Measurements from ENCODE around the gene ERCC6L2.

Gene ERCC6L2

DNA sequence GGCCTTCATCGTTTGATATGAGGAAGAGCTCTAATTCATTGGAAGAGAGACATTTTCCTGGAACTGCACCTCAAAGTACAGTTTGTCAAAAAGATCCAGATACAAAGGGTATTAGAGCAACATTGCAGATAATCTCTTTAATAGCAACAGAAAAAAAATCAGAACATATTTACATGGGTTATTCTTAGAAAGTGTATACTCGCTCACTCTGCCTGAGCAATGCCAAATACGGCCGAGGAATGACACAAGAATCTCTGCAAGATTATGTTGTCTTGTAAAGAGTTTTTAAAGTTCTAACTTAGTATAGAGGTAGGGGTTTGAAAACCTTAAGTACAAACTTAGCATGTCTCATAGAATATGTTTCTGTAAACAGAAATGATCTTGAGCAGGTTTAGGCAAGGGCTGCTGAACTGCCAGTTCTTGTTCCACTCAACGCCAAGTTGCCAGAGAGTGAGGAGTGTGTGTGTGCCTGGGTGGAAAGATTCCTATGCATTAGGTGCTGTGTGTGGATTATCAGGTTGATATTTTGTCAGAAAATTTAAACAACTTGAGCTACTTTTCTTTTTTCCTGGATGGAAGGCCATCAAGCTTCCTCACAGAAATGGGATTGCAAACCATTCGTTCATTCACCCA lies 41.8 kb upstream of the ERCC6L2 start (continued):
- no peak for TF ChIP-seq ESRRG (CRISPR knock-in tag; IDR thresholded peaks at IDR 0.05)

DNA sequence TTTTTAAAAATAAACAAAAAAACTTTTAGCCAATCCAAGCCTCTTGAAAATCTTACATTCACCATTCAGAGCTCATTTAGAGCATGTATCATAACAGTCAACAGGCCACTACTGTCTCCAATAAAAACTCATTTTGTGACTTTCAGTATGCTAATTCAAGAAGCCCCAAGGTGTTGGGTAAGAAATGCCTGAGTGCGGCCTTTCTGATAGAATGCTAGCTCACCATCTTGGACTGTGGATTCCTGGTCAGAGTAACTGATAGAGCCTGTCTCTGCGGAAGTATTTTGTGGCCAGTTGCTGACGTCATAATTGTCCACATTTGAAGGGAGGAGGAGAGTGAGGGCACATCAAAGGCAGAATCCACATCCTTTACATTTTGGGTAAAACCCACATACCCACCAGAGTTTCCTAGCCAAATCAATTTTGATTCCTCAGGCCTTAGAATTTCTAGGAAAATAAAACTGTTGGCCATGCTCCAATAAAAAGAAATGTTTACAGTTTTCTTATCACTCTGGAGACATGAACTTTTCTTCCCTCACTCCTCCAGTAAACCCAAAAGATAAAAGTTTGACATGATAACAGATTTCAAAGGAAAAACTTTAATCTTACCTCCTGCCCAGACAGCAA lies 41.1 kb upstream of the ERCC6L2 start:
- TF ChIP-seq ARNTL (CRISPR knock-in tag; IDR thresholded peaks at IDR 0.05; ENCODE audit: borderline replicate concordance, low read depth) (no peak), ZNF565 (CRISPR knock-in tag; conservative IDR thresholded peaks at IDR 0.05; ENCODE audit: low read depth) (no peak)
- TF ChIP-seq, protein P1, sequence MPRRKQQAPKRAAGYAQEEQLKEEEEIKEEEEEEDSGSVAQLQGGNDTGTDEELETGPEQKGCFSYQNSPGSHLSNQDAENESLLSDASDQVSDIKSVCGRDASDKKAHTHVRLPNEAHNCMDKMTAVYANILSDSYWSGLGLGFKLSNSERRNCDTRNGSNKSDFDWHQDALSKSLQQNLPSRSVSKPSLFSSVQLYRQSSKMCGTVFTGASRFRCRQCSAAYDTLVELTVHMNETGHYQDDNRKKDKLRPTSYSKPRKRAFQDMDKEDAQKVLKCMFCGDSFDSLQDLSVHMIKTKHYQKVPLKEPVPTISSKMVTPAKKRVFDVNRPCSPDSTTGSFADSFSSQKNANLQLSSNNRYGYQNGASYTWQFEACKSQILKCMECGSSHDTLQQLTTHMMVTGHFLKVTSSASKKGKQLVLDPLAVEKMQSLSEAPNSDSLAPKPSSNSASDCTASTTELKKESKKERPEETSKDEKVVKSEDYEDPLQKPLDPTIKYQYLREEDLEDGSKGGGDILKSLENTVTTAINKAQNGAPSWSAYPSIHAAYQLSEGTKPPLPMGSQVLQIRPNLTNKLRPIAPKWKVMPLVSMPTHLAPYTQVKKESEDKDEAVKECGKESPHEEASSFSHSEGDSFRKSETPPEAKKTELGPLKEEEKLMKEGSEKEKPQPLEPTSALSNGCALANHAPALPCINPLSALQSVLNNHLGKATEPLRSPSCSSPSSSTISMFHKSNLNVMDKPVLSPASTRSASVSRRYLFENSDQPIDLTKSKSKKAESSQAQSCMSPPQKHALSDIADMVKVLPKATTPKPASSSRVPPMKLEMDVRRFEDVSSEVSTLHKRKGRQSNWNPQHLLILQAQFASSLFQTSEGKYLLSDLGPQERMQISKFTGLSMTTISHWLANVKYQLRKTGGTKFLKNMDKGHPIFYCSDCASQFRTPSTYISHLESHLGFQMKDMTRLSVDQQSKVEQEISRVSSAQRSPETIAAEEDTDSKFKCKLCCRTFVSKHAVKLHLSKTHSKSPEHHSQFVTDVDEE (CRISPR knock-in tag; IDR thresholded peaks at IDR 0.05) = no peak
- ATAC-seq = no peak

DNA sequence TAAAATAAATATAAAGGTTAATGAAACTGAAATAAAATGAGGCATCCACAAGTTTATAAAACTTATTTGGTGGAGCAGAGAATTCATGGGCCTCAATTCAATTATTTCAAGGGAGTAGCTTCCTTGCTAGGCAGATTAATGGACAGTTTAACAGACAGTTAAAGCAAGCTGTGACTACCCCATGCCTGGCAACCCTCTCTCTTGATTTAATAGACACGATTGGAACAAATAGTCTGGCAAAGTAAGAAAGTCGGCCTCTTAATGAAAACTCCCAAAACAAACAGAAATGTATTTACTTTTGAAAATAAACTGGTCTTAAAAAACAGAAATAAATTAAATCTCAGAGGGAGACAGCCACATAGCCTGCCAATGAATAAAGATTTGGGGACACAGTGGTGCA lies 40.1 kb upstream of the ERCC6L2 start:
- ATAC-seq = no peak
- TF ChIP-seq ARNTL (CRISPR knock-in tag; IDR thresholded peaks at IDR 0.05; ENCODE audit: borderline replicate concordance, low read depth) = no peak
- TF ChIP-seq ESRRG (CRISPR knock-in tag; IDR thresholded peaks at IDR 0.05) = no peak
- TF ChIP-seq, protein P2, sequence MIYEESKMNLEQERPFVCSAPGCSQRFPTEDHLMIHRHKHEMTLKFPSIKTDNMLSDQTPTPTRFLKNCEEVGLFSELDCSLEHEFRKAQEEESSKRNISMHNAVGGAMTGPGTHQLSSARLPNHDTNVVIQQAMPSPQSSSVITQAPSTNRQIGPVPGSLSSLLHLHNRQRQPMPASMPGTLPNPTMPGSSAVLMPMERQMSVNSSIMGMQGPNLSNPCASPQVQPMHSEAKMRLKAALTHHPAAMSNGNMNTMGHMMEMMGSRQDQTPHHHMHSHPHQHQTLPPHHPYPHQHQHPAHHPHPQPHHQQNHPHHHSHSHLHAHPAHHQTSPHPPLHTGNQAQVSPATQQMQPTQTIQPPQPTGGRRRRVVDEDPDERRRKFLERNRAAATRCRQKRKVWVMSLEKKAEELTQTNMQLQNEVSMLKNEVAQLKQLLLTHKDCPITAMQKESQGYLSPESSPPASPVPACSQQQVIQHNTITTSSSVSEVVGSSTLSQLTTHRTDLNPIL (CRISPR knock-in tag; IDR thresholded peaks at IDR 0.05; ENCODE audit: low read depth) = no peak
- no peak for TF ChIP-seq OSR1 (CRISPR knock-in tag; IDR thresholded peaks at IDR 0.05)
- TF ChIP-seq ZFP3 (CRISPR knock-in tag; IDR thresholded peaks at IDR 0.05) = no peak
- TF ChIP-seq ZNF565 (CRISPR knock-in tag; conservative IDR thresholded peaks at IDR 0.05; ENCODE audit: low read depth) = no peak
- no peak for TF ChIP-seq ZNF70 (CRISPR knock-in tag; IDR thresholded peaks at IDR 0.05)
- TF ChIP-seq, protein P1 (CRISPR knock-in tag; IDR thresholded peaks at IDR 0.05) = no peak

DNA sequence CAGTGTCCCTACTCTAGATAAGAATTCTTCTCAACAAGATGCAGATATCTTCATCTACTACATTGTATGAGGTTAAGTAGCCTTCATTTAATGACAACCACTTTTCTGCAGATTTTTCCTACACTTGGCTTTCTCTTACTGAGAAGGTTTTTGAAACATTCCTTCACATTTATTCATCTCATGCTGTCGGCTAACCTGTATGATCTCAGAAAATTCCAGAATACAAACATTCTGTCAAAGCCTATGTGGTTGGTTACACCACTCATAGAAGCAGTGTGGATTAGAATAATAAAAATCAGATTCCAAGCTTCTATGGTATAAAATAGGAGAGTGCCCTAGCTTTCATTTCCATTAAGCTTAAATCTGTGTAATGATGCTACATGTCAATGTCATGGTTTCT lies 39.4 kb upstream of the ERCC6L2 start:
- TF ChIP-seq PPARA (CRISPR knock-in tag; IDR thresholded peaks at IDR 0.05; ENCODE audit: borderline replicate concordance) (no peak), ZNF565 (CRISPR knock-in tag; conservative IDR thresholded peaks at IDR 0.05; ENCODE audit: low read depth) (no peak), TOX (CRISPR knock-in tag; IDR thresholded peaks at IDR 0.05; ENCODE audit: borderline replicate concordance) (no peak), ARNTL (CRISPR knock-in tag; IDR thresholded peaks at IDR 0.05; ENCODE audit: borderline replicate concordance, low read depth) (no peak), ZNF8 (CRISPR knock-in tag; IDR thresholded peaks at IDR 0.05) (no peak), SNAI2 (CRISPR knock-in tag; IDR thresholded peaks at IDR 0.05) (no peak), CSDC2 (CRISPR knock-in tag; IDR thresholded peaks at IDR 0.05) (no peak), ZNF70 (CRISPR knock-in tag; IDR thresholded peaks at IDR 0.05) (no peak), GLIS3 (CRISPR knock-in tag; IDR thresholded peaks at IDR 0.05) (no peak), TCF4 (CRISPR knock-in tag; IDR thresholded peaks at IDR 0.05; ENCODE audit: borderline replicate concordance) (no peak), ZFP3 (CRISPR knock-in tag; IDR thresholded peaks at IDR 0.05) (no peak), ESRRG (CRISPR knock-in tag; IDR thresholded peaks at IDR 0.05) (no peak), ISL1 (CRISPR knock-in tag; IDR thresholded peaks at IDR 0.05) (no peak)
- TF ChIP-seq, protein P1 (CRISPR knock-in tag; IDR thresholded peaks at IDR 0.05) = no peak
- TF ChIP-seq, protein P3, sequence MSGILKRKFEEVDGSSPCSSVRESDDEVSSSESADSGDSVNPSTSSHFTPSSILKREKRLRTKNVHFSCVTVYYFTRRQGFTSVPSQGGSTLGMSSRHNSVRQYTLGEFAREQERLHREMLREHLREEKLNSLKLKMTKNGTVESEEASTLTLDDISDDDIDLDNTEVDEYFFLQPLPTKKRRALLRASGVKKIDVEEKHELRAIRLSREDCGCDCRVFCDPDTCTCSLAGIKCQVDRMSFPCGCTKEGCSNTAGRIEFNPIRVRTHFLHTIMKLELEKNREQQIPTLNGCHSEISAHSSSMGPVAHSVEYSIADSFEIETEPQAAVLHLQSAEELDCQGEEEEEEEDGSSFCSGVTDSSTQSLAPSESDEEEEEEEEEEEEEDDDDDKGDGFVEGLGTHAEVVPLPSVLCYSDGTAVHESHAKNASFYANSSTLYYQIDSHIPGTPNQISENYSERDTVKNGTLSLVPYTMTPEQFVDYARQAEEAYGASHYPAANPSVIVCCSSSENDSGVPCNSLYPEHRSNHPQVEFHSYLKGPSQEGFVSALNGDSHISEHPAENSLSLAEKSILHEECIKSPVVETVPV (CRISPR knock-in tag; IDR thresholded peaks at IDR 0.05) = no peak
- TF ChIP-seq, protein P4, sequence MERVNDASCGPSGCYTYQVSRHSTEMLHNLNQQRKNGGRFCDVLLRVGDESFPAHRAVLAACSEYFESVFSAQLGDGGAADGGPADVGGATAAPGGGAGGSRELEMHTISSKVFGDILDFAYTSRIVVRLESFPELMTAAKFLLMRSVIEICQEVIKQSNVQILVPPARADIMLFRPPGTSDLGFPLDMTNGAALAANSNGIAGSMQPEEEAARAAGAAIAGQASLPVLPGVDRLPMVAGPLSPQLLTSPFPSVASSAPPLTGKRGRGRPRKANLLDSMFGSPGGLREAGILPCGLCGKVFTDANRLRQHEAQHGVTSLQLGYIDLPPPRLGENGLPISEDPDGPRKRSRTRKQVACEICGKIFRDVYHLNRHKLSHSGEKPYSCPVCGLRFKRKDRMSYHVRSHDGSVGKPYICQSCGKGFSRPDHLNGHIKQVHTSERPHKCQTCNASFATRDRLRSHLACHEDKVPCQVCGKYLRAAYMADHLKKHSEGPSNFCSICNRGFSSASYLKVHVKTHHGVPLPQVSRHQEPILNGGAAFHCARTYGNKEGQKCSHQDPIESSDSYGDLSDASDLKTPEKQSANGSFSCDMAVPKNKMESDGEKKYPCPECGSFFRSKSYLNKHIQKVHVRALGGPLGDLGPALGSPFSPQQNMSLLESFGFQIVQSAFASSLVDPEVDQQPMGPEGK (CRISPR knock-in tag; IDR thresholded peaks at IDR 0.05; ENCODE audit: borderline replicate concordance) = no peak
- TF ChIP-seq, protein P2 (CRISPR knock-in tag; IDR thresholded peaks at IDR 0.05; ENCODE audit: low read depth) = no peak
- ATAC-seq = no peak
